NCI-H1694 (cell line): Measurements from ENCODE around the gene TMEM119.
A peak's percentile ranks its signal among the peaks of the same experiment; 100 is the strongest.
"Not testable (repeated sequence)": the region's sequence is repeated elsewhere in the genome, so short reads cannot be mapped to it uniquely, and the experiment has no call there.

Experiments
- DNase-seq: peaks from one replicate; lab custom pipeline; 2025; lab: John Stamatoyannopoulos, UW

Gene TMEM119

DNA sequence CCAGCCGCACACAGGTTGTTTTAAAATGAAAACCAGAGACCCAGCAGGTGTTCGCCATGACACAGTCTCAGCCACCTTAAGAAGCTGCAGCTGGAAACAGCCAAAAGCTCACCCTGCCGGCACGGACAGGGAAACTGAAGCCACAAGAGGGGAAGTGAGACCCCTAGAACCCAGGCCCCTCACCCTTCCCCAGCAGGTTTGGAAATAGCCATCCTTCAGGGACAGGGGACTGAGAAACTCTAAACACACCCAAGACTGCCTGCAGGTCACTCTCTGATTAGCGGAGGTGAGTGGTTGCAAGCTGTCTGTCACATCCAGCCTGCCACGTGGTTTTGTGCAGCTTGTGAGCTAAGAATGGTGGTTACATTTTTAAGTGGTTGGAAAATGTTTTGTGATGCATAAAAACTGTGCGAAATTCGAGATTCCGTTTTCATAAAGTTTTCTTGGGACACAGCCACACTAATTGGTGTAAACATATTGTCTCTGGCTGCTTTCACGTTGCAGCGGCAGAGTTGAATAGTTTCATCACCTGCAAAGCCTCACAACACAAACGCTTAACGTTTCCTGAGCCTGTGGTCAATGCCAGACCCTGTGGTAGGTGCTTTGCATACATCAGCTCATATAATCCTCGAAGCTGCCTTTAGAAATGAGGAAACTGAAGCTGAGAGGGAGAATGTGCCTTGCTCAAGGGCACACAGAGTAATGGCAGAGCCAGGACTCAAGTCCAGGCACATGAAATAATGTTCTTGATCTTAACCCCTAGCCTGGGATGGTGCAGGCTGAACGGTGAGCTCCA, 37.5 kb upstream of the TMEM119 start:
- no peak for DNase-seq

DNA sequence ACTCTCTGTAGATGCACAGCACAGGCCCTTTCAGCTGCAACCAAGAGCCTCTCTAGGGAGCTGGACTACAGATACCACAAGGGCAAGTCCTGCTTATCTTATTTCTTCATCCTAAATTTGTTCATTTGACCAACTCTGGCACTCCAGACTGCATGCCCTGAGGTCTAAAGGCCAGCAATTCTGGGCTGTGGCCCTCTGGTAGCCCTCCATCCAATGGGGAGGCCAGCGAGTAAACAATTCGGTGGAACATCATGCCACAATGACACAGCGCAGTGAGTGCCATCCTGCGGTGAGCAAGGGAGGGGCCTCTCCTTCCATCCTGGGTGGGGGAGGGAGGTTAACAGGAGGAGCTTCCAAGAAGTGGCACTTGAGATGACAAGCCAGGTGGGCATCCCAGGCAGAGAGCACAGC, 36.5 kb upstream of the TMEM119 start:
- no peak for DNase-seq

DNA sequence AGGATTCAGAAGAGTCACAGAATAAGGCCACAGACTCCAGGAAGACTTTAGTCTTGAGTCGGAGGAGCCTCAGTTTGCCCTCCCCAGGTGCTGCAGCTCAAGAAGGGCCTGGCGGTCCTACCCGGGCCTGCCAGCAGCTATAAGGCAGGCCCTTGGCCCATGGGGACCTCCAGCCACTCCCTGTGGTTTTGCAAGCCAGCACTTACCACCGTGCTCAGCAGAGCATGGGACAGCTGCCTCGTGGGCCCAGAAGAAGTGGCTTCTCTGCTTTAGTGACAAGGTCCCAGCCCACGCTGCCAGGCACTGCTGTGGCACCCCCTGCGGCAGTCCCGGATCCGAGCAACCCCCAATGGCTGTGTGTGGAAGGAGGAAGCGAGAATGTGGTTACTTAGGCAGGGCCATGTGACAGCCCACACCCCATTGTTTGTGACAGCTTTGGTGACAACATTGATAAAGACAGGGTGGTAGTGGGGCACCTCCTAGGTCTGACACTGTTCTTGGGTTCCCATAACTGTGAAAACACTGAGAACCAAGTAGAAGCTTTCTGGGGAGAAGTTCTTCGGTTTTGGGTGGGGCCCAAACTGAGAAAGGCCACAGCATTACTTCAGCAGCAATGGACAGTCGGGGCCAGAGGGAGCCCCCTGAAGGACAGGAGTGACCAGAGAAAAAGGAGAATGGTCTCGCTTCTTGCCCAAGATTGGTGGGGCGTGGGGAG, 35.8 kb upstream of the TMEM119 start, which contains the start of gene SELPLG:
Gene SELPLG (minus strand): TSS at position 361 of the 715 bp plus-strand sequence. CDS start 9,587 bp downstream, outside the sequence.
- no peak for DNase-seq

DNA sequence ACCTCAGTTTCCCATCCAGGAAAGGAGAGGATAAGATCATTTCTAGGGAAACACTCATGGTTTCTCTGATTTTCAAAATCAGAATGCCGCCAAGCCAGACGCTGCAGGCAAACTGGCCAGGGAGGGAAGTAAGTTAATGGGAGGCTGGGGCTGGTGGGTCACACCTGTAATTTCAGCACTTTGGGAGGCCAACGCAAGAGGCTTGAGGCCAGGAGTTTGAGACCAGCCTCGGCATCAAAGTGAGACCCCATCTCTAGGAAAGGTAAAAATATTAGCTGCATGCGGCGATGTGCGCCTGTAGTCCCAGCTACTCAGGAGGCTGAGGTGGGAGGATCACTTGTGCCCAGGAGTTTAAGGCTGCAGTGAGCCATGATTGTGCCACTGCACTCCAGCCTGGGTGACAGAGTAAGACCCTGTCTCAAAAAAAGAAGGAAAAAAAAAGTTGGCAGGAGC, 35.2 kb upstream of the TMEM119 start:
- DNase-seq: no peak

DNA sequence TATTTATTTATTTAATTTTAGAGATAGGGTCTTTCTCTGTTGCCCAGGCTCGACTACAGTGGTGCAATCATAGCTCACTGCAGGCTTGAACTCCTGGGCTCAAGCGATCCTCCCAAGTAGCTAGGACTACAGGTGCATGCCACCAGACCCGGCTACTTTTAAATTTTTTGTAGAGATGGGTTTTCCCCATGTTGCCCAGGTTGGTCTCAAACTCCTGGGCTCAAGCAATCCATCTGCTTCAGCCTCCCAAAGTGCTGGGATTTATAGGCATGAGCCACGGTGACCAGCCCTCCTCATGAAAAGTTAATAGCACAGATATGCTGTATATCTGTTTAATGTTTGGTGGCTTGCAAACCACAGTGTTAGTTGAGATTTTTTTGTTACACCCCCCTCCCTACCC, 33.4 kb upstream of the TMEM119 start:
- not testable (repeated sequence) for DNase-seq

DNA sequence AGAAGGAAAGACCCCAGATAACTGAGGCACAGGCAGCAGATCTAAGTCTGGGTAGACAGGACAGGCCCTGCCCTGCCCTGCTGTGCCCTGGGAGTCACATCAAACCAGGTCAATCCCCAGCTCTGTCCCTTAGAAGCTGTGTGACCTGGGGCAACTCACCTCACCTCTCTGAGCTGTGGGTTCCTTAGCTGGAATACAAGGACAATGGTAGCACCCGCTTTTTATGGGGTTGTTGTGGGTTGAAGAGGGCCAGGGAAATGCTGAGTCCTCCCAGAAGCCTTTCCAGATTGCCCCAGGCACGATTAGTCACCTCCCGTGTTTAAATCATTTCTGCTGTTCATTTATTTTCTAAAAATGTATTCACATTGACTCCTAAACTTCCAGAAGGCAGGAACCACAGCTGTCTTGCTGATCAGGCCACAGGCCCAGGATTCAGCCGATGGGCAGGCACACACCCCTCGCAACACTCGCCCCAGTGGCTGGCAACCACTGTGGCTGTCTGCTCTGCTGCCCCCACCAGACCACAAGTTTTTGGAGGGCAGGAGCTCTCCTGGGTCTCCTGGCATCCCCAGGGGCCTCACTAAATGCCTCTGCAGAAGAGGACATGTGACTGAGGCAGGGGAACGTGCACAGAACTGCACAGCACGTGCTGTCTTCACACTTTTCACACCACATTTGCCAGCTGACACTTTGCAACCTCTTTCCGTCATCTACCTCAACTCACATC, 32.8 kb upstream of the TMEM119 start:
- no peak for DNase-seq

DNA sequence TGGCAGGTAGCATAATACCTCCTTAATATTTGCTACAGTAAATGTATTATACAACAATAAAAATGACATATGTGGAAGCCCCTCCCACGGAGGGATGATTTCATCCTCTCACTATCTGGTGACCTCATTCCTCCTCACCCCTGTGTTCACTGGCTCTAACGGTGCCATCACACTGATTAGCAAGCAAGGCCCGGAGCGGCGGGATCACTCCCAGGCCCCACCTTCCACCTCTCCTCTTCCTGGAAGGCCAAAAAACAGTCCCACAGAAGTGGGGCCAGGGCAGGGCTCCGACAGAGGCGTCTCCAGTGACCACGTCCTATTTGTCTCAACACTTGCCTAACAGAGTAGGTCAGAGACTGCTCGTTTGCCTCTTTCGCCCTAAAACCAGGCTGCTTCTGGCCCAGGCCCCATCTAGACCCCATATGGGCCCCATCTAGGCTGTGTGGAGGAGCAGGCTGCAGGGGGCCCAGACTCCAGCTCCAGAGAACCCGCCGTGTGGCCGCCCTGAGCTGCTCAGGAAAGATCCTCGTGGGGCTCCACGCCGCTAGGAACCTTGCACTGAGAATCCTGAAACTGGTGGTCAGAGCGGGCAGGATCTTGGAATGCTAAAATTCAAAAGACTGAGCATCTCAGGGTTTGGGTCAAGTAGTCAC, 32.1 kb upstream of the TMEM119 start:
- no peak for DNase-seq

DNA sequence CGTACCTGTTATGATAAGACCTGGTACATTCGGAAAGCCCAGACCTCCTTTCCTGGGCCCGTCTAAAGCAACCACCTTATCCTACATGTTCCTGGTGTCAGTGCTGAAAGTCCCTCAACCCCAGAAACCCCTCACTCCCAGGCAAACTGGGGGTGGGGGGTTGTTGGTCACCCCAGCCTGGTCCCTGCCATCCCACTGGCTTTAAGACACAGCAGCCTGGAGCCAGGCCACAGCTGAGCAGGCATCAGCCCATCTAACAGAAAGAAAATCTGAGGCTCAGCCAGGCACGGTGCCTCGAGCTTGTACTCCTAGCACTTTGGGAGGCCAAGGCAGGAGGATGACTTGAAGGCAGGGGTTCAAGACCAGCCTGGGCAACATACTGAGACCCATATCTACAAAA, 31.3 kb upstream of the TMEM119 start:
- DNase-seq: no peak

DNA sequence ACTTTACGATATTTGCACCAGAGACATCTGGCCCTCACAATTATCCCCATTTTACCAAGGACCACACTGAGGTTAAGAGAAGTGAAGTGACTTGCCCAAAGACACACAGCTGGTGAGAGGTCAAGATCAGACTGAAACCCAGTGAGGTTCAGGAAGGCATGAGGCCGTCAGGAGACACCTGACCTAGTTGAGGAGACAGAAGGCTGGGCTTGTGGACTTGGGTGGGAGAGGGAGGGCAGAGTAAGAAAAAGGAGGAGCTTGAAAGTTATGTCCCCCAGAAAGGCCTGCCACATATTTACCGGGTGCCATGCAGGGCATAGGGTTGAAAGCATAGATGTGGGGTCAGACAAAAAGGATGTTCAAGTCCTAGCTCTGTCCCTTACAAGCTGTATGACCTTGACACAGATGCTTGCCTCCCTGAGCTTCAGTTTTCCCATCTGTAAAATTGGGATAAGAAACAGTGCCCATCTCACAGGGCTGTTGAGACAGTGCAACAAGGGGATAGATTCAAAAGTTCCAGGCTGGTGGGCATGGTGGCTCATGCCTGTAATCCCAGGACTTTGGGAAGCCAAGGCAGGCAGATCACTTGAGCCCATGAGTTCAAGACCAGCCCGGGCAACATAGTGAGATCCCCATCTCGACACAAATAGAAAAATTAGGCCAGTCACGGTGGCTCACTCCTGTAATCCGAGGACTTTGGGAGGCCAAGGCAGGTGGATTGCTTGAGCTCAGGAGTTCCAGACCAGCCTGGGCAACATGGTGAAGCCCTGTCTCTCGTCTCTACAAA, 29.4 kb upstream of the TMEM119 start:
- no peak for DNase-seq

DNA sequence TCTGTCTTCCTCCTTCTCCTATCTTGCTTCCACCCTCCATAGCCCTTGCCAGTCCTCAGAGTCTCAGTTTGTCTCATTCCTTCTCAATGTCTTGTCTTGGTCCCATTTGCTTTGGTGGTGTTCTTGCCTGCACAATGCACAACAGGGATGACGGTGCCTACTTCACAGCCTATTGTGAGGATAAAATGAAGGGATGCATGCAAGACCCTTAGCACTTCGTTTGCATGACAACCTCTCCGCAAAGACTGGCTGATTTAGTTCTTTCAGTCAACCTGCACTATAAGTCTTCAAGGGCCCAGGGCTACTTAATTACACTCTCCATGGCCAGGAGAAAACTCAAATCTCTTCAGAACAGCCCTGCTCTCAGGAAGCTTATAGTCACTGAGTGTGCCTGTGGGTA, 27.3 kb upstream of the TMEM119 start:
- DNase-seq: no peak

DNA sequence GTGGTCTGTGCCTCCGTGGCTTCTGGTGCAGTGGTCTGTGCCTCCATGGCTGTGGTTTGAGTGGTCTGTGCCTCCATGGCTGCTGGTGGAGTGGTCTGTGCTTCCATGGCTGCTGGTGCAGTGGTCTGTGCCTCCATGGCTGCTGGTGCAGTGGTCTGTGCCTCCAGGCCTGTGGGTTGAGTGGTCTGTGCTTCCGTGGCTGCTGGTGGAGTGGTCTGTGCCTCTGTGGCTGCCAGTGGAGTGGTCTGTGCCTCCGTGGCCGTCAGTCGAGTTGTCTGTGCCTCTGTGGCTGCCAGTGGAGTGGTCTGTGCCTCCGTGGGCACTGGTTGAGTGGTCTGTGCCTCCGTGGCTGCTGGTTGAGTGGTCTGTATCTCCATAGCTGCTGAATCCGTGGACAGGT, 25.7 kb upstream of the TMEM119 start:
- no peak for DNase-seq

DNA sequence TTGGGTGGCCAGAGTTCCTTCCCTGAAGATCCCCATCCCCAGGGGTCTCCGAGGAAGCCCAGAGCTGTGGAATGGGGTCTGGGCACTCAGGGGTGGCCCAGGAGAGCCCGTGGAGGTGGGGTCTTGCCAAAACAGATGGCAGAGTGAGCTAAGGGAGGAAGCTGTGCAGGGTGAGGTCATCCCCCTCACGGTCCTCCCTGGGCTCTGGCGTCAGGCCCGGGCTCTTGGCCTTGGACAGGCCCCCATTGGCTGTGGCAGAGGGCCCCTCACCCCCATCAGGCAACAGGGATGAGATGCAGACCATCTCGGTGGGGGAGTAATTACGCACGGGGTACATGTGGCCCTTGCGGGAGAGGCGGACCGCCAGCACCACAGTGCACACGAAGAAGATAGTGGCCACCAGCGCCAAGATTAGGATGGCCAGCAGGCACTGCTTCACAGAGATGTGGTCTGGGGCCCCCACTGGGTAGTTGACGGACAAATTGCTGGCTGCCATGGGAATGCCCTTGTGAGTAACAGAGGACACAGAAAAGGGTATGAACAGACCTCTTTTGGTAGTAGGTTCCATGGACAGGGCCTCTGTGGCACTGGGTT, 25.1 kb upstream of the TMEM119 start:
- no peak for DNase-seq

DNA sequence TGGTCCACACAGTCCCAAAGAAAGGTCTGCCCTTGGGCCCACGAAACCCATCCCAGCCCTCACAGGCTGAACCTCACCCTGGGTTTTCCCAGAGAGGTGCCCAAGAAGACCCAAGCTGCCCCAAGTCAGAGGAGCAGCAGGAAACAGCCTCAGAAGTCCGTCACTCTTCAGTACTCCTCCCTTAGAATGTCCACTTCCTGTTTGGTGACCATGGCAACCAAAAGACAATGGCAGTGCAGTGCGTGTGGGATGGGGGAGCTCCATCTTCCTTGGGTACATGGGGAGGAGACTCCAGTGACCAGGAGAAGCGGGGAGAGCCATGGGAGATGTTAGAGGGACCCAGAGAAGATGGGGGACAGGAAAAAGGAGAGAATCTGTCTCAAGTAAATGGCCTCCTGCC, 24.5 kb upstream of the TMEM119 start:
- no peak for DNase-seq

DNA sequence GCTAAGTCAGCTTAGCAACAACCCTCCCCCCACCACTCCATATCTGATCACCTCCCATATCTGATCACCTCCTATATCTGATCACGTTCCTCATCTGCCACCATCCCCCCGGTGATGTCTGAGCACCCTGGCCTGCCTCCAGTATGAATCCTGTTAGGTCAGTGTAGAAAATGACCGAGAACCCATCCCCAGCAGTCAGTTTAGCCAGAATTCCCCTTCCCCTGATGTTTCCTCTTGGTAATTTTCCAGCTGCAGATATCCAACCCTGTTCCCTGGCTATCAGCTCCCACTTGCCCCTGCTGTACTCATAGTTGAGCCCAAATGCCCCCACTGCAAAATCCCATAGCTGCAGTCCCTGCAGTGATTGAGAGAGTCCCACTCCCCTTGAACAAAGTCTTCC, 23.3 kb upstream of the TMEM119 start:
- DNase-seq: no peak

DNA sequence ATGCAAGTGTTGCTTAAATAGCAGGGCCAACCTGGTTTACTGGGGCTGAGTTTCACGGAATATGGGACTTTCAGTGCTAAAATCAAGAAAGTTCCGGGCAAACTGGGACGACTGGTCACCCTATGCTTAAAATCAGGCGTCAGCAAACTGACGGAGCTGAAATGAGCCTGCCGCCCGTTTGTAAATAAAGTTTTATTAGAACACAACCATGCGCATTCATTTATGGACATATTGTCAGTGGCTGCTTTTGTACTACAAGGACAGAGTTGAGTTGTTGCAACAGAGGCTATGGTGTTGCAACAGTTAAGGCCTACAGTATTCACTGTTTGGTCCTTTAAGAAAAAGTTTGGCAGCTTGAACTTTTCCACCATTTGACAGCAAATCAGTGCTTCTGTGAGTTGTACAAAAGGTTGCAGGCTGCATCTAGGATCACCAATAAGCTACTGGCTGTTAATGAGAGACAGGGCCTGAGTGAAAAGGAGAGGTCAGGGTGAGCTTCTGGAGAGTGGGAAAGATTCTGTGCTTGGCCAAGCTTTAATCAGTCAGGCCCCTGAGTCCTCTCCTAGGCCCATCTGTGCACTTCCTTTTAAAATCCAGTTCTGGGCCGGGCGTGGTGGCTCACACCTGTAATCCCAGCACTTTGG, 22.5 kb upstream of the TMEM119 start:
- no peak for DNase-seq

DNA sequence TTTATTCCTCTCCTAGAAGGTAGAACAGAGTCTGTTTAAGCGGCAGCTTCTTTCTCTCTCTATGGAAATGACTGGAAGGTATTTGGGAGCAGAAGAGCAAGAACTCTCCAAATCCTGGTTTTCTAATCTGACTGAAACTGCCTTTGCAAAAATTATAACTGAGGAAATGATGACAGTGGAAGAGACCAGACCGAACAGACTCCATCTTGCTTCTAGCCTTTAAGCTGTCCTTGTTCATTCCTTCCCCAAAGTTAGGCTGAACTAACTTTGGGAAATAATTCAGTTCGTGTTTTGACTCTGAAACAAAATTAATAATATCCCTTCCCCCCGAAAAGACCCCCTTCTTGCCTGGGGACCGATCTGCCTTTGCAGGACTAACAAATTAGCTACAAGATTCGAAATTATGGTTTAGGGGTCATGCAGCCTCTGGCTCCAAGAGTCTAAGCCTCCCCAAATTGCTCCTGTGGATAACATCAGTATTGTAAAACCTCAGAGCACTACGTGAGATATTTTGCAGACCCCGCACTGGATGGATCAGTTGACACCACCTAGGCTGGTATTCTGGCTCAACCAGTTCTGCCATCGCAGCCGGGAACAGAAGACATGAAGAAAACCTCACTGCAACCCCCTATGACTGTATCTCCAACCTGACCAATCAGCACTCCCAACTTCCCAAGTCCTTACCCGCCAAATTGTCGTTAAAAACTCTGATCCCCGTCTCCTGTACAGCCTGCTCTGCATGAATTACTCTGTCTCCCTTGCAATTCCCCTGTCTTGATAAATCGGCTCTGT, 21.7 kb upstream of the TMEM119 start:
- no peak for DNase-seq

DNA sequence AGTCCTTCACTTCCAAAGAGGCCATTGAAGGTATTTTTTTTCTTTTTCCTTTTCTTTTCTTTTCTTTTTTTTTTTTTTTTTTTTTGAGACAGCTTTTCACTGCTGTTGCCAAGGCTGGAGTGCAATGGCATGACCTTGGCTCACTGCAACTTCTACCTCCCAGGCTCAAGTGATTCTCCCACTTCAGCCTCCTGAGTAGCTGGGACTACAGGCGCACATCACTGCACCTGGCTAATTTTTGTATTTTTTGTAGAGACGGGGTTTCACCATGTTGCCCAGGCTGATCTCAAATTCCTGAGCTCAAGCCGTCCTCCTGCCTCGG, 21.0 kb upstream of the TMEM119 start:
- not testable (repeated sequence) for DNase-seq

DNA sequence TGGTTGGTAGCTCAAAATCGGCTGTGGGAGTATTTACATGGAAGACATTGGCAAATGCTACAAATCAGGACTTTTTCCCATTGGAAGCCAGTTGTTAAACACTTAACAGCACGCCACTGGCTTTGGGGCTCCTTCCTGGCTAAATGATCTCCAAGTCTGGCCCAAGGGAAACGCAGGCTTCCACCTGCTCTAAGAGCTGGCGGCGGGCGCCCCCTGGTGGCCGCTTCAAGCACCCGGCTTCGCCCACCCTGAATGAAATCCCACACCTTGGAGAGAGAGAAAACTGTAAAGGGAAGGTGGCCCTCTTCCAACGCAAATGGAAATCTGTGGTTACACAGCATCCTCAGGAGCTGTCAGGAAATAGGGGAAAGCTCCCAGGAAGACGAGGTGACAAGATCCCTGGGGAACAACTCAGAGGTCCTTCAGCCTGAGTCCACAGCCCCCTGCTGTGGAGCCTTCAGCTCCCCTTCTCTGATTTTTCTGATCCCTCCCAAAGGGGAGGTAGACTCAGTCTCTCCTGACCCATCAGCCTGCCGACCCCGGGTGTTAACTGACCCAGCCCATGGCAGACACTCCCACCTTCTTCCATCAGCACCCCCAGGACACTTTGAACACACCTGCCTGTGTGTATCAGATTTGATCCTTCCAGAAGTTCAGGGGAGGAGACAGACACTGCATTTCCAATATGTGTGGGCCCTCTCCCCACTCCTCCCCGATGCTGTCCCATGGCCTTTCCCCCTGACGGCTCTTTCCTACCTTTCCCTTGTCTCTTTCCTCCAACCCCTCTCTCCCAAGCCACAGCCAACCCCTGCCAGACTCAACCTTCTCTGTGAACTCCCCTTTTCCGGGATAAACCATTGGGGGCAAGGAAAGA, 20.4 kb upstream of the TMEM119 start:
- peak; percentile 64 for DNase-seq
